ENCODE results near the gene ELOVL6.

GRCh38 chr4:110075891-110076290 lies 122.5 kb downstream of the ELOVL6 start:
- no peak for TF ChIP-seq CTCF (IDR thresholded peaks at IDR 0.05)
- no peak for TF ChIP-seq POLR2AphosphoS5 (IDR thresholded peaks at IDR 0.05)

Data from prostate gland (tissue), 2 donors.